NB4 (cell line): Measurements from ENCODE around the gene CD46.

Experiments
- DNase-seq: peaks from one replicate; pipeline ENCODE4 v3.0.0; 2010; ENCODE audit warnings: low read depth
- H3K4me3 ChIP-seq: one replicate; pipeline ENCODE4 v1.5.1; 2011; ENCODE audit warnings: mild to moderate bottlenecking, low read depth, low read length, moderate library complexity
- CTCF ChIP-seq: IDR thresholded peaks from one replicate; pipeline ENCODE4 v1.5.1; 2012; ENCODE audit warnings: low read depth, low read length
- MAX ChIP-seq: IDR thresholded peaks from 2 replicates; pipeline ENCODE4 v1.6.1; 2011; ENCODE audit warnings: low read depth, low read length
- MYC ChIP-seq: IDR thresholded peaks from 2 replicates; pipeline ENCODE4 v1.6.1; 2011; ENCODE audit warnings: low read depth, low read length
- POLR2A ChIP-seq: IDR thresholded peaks from 2 replicates; pipeline ENCODE4 v1.6.1; 2011; ENCODE audit warnings: mild to moderate bottlenecking; ENCODE audit not compliant: insufficient read length; ENCODE audit errors: extremely low read depth

Gene CD46

GRCh38 chr1:207821464-207822045, 69.7 kb downstream of the CD46 start:
- TF ChIP-seq MAX (no peak), POLR2A (no peak), MYC (no peak), CTCF (no peak)
- no peak for DNase-seq
- no peak overlapping the region for H3K4me3 ChIP-seq

DNA sequence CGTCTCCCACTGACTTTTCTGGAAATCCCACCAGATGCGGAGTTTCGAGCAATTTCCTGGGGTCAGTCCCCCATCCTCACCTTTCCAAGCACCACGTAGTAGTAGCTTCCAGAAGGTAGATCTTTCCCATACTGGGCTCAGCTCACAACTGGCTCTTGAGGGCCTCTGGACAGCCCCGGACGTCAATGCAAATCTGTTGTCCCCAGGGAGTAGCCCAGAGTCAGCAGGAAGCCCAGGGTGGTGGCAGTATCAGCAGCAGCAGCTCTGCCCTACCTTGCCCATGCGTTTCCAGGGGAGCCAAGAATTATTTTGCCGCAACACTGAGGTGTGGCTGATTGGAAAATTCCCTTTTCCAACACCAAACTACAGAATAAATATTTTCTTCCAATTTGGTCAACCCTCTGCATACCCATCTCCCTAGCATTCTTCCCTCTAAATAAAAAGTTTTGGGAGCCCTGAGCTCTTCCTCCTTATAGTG, 70.3 kb downstream of the CD46 start:
- no peak overlapping the region for H3K4me3 ChIP-seq
- no peak for DNase-seq
- no peak for TF ChIP-seq MYC
- TF ChIP-seq CTCF: no peak
- no peak for TF ChIP-seq POLR2A
- TF ChIP-seq MAX: no peak

- TF ChIP-seq MYC (no peak), CTCF (no peak), MAX (no peak), POLR2A (no peak)
- DNase-seq: no peak
- H3K4me3 ChIP-seq: no peak overlapping the region
These were observed 71.0 kb downstream of the CD46 start for GRCh38 chr1:207822602-207823451.

DNA sequence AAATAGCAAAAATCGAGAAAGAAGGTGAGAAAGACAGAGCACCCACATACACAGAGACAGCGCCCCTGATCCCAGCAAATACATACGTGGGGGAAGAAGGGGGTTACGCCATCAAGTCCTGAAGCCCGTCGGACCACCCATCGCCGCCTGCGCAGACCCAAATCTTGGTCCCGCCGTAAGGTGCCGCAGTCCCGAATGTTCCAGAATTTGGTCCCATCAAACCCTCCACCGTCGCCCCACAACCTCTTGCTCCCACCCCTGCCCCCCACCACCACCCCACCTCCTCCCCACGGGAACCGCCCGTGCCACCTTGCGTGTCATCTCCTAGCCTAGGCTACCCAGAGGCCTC, 71.7 kb downstream of the CD46 start:
- TF ChIP-seq CTCF (no peak), MYC (no peak), MAX (no peak), POLR2A (no peak)
- no peak overlapping the region for H3K4me3 ChIP-seq
- no peak for DNase-seq

- DNase-seq: peak; percentile 62
- H3K4me3 ChIP-seq: no peak overlapping the region
- no peak for TF ChIP-seq MYC
- TF ChIP-seq CTCF: no peak
- TF ChIP-seq POLR2A: no peak
- TF ChIP-seq MAX: no peak
These were observed 72.2 kb downstream of the CD46 start for GRCh38 chr1:207823880-207824566.
